GM10847 (cell line): ENCODE results near the gene GTPBP1.

Experiments used
- POLR2A ChIP-seq: IDR thresholded peaks from 2 replicates; pipeline ENCODE4 v1.6.1; 2011; ENCODE audit not compliant: insufficient read length; ENCODE audit errors: extremely low read depth

GTPBP1 gene

DNA sequence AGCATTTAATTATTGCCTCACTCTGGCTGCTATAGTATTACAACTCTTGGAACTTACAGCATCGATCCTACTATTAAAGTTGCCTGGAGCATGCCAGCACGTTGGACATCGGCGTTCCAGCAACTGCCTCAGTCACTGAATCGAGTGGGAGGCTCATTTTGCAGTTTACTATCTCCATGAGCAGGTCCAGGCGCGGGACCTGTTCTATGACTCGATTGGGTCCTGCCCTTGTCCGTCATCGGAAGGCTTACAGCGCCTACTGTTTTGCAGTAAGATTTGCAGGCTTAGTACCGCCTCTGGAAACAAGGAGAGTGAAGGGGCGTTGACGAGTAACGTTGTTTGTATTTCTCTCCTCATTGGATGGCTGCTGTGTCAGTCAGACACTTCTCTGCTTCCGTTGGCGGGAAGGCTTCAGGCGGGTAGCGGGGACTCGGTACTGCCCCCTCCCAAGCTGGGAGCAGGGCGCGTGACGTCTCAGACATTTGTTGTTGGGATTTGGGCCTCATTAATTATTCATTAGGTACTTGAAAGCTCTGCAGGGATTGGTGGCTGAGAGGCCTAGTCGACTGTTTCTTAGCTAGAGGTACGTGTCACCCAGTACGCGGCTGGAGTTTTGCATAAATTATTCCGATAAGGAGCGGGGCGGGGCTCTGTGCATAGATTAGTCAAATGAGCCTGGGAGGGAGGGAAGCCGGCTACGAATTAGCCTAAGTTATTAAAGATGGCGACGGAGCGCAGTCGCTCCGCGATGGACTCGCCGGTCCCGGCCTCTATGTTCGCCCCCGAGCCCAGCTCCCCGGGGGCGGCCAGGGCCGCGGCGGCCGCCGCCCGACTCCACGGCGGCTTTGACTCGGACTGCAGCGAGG is at the start of gene GTPBP1:
Gene GTPBP1, plus strand, starts transcription at position 710 of the 866 bp plus-strand sequence. Its CDS starts 12 bp downstream, at position 722.
- peak; percentile 86 for TF ChIP-seq POLR2A

DNA sequence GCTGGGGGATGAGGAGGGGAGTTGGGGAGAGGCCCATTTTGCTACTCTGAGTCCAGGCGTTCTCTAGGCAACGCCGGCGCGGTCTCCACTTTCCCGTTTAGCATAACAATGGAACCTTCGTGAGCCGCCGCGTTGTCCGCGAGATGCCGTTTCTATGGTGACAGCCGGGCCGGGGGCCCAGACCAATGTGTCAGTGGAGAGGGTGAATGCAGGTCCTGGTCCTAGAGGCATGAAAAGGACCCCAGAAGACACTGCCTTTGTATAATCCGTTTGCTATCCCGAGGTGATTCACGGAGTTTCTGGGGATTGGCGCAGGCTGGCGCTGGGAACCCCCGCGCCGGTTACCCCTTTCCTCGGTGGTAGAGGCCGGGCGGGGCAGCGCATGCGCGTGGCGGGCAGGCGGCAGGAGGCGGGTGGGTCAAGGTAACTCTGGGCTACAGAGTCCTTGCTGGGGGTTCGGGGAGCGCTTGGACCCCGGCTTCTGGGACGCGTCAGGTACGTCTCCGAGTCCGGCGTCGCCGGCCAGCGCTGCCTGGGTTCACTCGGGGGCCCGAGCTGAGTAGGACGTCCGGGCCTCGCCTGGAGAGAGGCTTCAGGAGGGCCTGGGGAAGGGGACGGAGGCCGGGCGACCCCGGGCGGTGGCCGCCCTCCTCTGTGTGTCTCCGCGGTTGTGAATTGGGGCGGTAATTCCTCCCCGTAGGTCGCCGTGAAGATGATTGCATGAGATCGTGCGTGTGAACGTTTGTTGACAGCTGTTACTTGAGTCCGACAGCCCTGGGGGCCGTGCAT is 49.3 kb upstream of the GTPBP1 start, which contains the start of the genes CBY1 and FAM227A:
Gene CBY1, plus strand, starts transcription at position 383 of the 789 bp plus-strand sequence. CDS start 11,417 bp downstream, outside the sequence.
Gene FAM227A, minus strand, starts transcription at position 137 of the 789 bp plus-strand sequence. CDS start 6,224 bp downstream, outside the sequence.
- peak; percentile 29 for TF ChIP-seq POLR2A

DNA sequence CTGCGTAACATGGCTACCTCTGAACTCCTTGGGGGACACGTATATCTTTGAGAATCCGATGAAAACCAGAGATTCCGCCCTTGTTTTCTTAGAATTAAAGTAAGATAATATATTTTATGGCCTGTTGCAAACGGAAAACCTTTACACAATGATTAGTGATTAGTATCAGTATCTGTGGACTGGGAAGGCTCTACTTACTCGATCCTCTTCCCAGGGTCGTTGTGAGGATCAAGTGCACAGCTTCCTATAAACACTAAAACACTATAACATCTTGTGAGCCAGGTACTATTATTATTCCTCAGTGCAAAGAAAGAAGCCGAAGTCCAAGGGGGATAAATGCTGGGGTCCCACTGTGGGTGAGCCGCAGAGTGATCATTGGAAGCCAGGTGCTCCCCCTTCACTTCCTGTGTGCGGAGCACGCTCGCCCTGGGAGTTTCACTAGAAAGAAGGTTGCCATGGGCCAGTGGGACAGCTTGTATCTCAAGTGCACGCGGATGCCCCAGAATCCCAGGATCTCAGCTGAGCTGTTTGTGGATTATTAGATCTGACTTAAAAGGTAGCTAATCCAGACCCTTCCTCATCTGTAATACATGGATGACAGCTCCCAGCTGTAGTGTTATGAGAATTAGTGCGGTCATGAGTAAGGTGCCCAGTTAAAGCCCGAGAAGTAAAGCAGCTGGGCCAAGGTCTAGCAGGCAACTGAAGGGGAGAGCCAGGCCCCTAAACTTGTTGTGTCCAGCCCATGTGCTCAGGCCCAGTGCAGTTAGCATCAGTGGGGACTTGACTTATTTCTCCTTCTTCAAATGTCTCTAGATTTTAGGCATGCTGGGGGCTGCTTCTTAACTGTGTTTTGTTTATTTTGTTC is 48.5 kb upstream of the GTPBP1 start:
- no peak for TF ChIP-seq POLR2A

DNA sequence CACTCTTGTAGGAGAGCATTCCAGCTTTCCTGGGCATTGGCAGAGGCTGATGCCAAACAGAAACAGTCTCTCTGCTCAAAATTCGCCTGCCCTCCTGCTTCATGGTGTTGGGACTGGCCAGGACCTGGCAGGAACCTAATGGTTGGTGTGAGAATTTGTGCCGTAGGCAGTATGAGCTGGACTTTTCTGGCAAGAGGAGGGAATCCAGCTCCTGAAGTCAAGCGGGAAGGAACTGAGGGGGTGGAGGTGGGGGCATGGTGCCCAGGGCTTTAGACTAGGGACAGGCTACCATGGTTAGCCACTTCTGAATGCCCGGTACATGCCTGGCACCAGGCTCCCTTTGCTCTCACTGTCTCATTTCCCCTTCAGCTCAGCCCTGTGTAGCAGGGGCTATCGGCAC is 30.9 kb upstream of the GTPBP1 start:
- TF ChIP-seq POLR2A: no peak

DNA sequence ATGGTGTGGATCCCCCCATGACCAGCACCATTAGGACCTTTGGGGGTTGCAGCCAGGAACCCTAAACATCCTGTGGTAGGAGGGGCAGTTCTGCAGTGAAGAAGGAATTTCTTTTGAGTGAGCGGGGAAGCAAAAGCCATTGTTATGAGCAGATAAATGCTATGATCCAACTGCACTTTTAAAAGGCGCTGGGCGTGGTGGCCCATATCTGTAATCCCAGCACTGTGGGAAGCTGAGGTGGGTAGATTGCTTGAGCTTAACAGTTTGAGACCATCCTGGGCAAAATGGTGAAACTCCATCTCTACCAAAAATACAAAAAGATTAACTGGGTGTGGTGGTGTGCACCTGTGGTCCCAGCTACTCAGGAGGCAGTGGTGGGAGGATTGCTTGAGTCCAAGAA is 29.9 kb upstream of the GTPBP1 start:
- no peak for TF ChIP-seq POLR2A

DNA sequence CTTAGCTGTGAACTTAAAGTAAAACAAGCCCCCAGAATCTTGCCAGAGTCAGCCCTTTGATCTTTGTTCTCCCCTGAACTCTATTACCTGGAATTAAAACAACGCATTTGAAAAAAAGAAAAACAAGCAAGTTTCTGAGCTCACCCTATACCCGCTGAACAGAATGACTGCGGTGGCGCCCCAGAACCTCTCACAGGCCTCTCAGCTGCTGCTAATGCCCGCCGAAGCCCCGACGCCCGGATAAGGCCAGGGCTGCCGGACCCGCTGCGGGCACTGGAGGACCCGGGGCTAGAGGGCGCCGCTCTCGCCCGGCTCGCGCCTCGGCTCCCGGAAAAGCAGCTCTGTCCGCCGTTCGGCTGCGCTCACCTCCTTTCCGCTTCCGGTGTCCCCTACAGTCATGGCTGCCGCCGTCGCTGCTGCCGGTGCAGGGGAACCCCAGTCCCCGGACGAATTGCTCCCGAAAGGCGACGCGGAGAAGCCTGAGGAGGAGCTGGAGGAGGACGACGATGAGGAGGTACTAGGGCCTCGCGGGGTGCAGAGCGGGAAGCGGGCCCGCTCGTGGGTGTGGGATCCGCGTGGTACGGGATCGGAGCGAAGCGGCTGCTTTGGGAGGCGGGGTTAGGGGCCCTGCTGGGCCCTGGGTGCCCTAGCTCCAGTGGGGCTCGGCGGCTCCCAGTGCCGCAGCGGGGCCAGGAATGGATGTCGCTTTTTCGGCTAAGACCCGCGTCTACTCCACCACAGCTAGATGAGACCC is 24.0 kb upstream of the GTPBP1 start, which contains the start of gene TOMM22:
Gene TOMM22, plus strand, starts transcription at position 376 of the 754 bp plus-strand sequence. Its CDS starts 22 bp downstream, at position 398.
- TF ChIP-seq POLR2A: peak; percentile 84

DNA sequence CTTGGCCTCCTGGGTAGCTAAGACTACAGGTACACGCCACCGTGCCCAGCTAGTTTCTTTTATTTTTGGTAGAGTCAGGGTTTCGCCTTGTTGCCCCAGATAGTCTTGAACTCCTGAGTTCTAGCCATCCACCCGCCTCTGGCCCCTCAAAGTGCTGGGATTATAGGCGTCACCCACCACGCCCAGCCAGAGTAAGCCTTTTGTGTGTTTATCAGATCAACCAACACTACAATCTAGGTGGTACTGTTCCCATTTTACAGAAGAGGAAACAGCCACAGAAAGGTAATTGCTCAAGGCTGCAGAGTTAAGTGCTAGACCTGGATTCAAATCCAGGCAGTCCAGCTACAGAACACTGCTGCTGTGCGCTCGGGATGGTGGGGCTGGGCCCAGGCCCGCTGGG is 20.8 kb upstream of the GTPBP1 start:
- no peak for TF ChIP-seq POLR2A

DNA sequence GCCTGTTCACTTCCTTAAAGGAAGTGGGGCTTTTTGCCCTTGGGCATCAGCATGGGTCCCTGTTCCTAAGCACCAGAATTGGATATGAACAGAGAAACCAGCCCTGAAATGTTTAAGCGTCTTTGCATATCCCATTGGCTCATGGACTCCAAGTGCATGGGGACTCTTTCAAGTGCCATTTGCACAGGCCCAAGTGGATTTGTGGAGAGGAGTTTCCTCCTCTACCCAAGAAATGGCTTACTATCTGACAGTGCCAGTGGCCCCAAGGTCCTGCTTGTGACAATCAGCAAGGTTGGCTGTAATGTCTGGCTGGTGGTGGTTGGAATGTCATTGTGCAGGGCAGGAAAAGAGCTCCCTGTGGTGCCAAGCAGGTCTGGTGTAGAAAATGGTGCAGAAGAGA is 20.0 kb upstream of the GTPBP1 start:
- TF ChIP-seq POLR2A: no peak

DNA sequence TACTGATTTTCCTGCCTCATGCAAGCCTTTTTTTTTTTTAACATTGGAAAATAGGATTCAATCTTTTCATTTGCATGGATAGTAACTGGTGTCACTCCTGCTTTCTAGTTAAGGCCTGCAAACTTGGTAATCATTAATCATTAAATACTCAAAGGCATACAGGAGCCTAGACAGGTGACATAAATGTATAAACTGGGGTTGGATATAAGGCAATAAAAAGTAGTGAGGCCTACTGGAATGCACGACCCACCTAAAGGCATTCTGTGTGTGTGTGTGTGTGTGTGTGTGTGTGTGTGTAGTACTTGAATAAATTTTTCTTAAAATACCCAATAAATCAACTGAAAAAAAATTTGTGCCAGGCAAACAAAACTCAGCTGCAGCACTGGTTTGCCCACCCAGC is 16.1 kb upstream of the GTPBP1 start:
- TF ChIP-seq POLR2A: no peak

DNA sequence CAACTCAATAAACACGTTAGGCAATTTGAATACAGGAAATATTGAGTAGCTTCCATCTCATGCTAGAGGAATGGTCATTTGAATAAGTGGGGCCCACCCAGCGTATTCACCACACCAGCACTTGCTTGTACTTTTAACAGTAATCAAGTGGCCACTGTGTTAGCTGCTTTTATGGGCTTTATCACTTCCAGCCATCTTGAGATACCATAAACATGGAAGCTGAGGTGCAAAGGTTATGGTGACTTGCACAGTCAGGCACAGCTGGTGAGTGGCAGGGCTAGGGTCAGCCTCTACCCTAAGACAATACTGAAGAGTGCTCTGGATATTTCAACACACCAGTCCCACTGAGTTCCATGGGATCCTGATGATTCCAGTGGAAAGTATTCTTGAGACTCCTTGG is 11.7 kb upstream of the GTPBP1 start:
- TF ChIP-seq POLR2A: no peak

DNA sequence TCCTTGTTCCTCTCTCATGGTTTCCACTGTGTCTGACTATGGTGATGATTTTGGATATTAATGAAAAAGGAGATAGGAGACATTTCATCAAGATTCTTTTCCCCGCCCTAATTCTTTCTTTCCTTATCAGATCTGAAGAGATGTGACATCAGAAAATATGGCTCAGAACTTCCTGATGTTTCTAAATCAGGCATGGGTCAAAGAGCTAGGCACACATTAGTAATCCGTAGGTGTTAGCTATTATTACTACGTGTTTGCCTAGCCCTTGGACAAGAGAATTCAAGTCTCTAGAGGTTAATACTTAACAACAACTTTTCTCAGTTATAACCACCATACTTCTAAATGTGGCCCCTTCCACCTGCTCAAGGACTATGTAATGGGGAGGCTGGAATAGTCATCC is 10.8 kb upstream of the GTPBP1 start:
- no peak for TF ChIP-seq POLR2A

DNA sequence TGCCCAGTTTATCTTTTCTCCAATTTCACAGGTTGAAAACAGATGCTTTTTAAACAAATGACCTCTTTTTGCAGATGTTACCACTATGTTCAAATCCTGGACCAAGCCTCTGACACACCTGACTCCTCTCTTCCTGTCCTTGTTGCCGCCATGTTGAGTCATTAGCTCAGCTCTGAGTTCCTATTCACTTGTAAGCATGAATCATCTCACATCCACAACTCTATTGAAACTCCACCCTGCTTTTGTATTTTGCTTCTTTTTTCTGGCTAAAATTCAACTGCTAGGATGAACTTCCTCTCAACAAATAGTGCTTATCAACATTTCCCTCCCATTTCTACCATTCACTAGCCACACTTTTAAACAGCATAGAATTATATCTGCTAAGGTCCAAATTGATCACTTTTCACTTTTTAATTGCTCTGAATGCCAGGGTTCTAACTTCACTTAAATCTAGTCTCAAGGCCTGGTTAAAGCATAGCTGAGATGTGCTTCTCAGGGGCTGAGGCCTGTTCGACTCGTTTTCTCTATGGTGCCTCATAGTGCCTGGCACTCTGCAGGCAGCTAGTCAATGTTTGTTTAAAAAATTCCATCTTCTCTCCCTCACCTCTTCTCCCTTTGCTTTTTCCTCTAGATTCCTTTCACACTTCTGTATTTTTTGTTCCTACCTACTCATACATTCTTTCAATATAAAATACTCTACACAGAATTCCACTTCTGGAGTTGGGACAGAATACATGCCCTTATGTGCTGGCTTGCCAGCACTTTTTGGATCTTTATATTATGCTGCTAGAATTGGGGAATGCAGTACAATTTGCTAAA is 8.9 kb upstream of the GTPBP1 start:
- no peak for TF ChIP-seq POLR2A

DNA sequence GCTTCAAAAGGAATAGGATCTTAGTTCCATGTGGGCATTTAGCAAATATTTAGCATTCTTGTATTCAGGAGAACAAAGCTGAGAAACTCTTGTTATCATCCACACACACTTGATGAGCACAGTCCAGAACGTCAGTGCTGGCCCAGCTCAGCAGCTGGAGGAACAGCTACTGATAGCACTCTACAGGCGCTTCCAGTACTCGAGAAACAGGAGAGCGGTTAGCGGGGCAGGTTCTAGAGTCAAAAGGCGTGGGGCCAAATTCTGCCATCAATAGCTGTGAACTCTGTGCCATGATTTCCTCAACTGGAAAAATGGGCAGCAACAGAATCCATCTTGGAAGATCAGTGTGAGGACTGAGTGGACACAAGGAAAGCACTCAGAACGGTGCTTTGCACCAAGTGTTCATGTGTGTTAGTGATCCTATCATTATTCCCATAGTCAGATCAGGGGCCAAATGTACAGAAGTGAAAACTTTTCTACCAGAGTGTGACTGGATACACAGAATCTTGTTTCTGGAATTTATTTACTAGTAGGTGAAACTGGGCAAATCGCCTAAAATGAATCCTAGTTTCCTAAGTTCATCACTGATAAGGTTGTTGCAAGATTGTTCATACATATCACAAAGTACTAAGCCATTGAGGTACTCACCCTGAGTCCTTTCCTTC is 8.2 kb upstream of the GTPBP1 start:
- no peak for TF ChIP-seq POLR2A
